ENCODE data around the gene ENTPD8.

ENTPD8 gene

DNA sequence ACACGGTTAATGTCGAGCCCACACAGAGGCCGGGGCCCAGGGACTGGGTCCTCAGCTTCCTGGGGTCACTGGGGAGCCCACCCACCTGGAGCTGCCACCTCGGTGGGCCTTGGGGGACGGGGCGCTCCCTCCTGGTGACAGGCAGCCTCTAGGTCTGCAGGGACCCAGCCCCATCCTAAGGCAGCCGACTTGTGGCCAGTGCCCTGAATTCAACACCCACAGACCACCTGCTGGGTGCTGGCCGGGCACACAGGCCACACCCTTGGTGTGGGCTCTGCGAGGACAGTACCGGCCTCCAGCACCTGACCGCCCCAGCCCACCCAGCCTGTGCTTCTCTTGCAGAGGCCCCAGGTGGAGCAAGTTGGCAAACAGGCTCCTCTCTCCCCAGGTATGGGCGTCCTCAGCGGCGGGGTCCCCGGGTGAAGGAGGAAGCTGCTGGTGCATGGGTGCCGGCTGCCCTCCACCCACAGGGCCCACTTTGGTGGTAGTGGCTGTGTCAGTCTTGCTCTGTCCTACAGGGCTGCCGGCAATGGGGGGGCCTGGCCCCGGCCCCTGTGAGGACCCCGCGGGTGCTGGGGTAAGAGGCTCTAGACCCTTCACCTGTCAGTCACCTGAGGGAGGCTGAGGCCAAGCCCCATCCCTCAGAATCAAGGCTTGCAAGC, 8.3 kb downstream of the ENTPD8 start:
- Histone ChIP-seq H3K27me3 (ENCODE audit: insufficient read depth, insufficient read length) (no peaks in the 10 kb centered on the region), H3K9me3 (ENCODE audit: insufficient read depth, low read length) (no peaks in the 10 kb centered on the region), H3K4me3 (ENCODE audit: insufficient read length, low read depth) (no peak overlapping the region), H3K36me3 (ENCODE audit: insufficient read depth, insufficient read length, low read length) (no peaks in the 10 kb centered on the region), H3K4me1 (ENCODE audit: insufficient read depth, insufficient read length) (peaks cover 6% of the 10 kb centered on the region), H3K9ac (ENCODE audit: insufficient read length, low read depth) (no peak overlapping the region)
- no peak for DNase-seq (ENCODE audit: low read depth, low spot score)
- no peak for TF ChIP-seq YY1 (IDR thresholded peaks at IDR 0.05; ENCODE audit: insufficient read depth, insufficient read length)
- no peak for TF ChIP-seq ZNF274 (IDR thresholded peaks at IDR 0.05; ENCODE audit: low read depth, low read length)
- TF ChIP-seq SUZ12 (IDR thresholded peaks at IDR 0.05; ENCODE audit: extremely low read depth, insufficient read depth, insufficient read length): no peak

DNA sequence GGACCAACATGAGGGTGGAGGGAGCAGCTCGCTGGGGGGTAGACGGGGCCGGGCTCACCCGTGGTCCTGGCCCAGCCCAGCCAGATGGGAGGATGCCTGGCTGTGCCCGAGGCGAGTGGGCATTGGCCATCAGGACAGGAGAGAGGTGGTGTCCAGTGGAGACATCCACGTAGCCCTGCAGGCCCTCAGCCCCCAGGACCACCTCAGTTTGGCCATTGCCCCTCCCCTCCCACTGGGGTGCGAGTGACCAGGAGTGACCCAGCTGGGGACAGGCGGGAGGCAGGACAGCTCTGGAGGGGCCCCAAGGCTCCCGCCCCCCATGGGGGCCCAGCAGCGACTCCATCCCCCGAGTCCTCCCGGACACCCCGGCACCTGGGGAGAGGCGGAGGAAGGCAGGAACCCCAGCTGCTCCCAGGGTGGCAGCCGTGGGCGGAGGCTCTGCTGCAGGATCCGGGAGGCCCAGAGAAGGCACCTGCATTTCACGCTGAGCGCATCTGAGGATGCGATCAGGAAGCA, 9.7 kb downstream of the ENTPD8 start:
- no peak overlapping the region for H3K4me3 ChIP-seq (ENCODE audit: insufficient read length, low read depth)
- H3K9me3 ChIP-seq (ENCODE audit: insufficient read depth, low read length): no peaks in the 10 kb centered on the region
- no peaks in the 10 kb centered on the region for H3K36me3 ChIP-seq (ENCODE audit: insufficient read depth, insufficient read length, low read length)
- H3K4me1 ChIP-seq (ENCODE audit: insufficient read depth, insufficient read length): peaks cover 8% of the 10 kb centered on the region
- no peaks in the 10 kb centered on the region for H3K27me3 ChIP-seq (ENCODE audit: insufficient read depth, insufficient read length)
- DNase-seq (ENCODE audit: low read depth, low spot score): no peak
- TF ChIP-seq SUZ12 (IDR thresholded peaks at IDR 0.05; ENCODE audit: extremely low read depth, insufficient read depth, insufficient read length): no peak
- TF ChIP-seq ZNF274 (IDR thresholded peaks at IDR 0.05; ENCODE audit: low read depth, low read length): no peak
- TF ChIP-seq YY1 (IDR thresholded peaks at IDR 0.05; ENCODE audit: insufficient read depth, insufficient read length): no peak
- no peak overlapping the region for H3K9ac ChIP-seq (ENCODE audit: insufficient read length, low read depth)

GRCh38 chr9:137430723-137431415, 10.3 kb downstream of the ENTPD8 start:
- Histone ChIP-seq H3K4me3 (ENCODE audit: insufficient read length, low read depth) (no peak overlapping the region), H3K9ac (ENCODE audit: insufficient read length, low read depth) (no peak overlapping the region), H3K27me3 (ENCODE audit: insufficient read depth, insufficient read length) (no peaks in the 10 kb centered on the region), H3K4me1 (ENCODE audit: insufficient read depth, insufficient read length) (peaks cover 10% of the 10 kb centered on the region), H3K36me3 (ENCODE audit: insufficient read depth, insufficient read length, low read length) (no peaks in the 10 kb centered on the region), H3K9me3 (ENCODE audit: insufficient read depth, low read length) (no peaks in the 10 kb centered on the region)
- TF ChIP-seq YY1 (IDR thresholded peaks at IDR 0.05; ENCODE audit: insufficient read depth, insufficient read length): no peak
- no peak for TF ChIP-seq SUZ12 (IDR thresholded peaks at IDR 0.05; ENCODE audit: extremely low read depth, insufficient read depth, insufficient read length)
- TF ChIP-seq ZNF274 (IDR thresholded peaks at IDR 0.05; ENCODE audit: low read depth, low read length): no peak
- DNase-seq (ENCODE audit: low read depth, low spot score): no peak

GRCh38 chr9:137429974-137430722, 11.0 kb downstream of the ENTPD8 start:
- Histone ChIP-seq H3K27me3 (ENCODE audit: insufficient read depth, insufficient read length) (no peaks in the 10 kb centered on the region), H3K4me3 (ENCODE audit: insufficient read length, low read depth) (no peak overlapping the region), H3K9ac (ENCODE audit: insufficient read length, low read depth) (no peak overlapping the region), H3K4me1 (ENCODE audit: insufficient read depth, insufficient read length) (peaks cover 9% of the 10 kb centered on the region), H3K36me3 (ENCODE audit: insufficient read depth, insufficient read length, low read length) (no peaks in the 10 kb centered on the region), H3K9me3 (ENCODE audit: insufficient read depth, low read length) (no peaks in the 10 kb centered on the region)
- no peak for DNase-seq (ENCODE audit: low read depth, low spot score)
- TF ChIP-seq SUZ12 (IDR thresholded peaks at IDR 0.05; ENCODE audit: extremely low read depth, insufficient read depth, insufficient read length) (no peak), ZNF274 (IDR thresholded peaks at IDR 0.05; ENCODE audit: low read depth, low read length) (no peak), YY1 (IDR thresholded peaks at IDR 0.05; ENCODE audit: insufficient read depth, insufficient read length) (no peak)

- Histone ChIP-seq H3K9me3 (ENCODE audit: insufficient read depth, low read length) (no peaks in the 10 kb centered on the region), H3K36me3 (ENCODE audit: insufficient read depth, insufficient read length, low read length) (no peaks in the 10 kb centered on the region), H3K27me3 (ENCODE audit: insufficient read depth, insufficient read length) (peaks cover 5% of the 10 kb centered on the region), H3K9ac (ENCODE audit: insufficient read length, low read depth) (peak overlapping the region; percentile 50), H3K4me3 (ENCODE audit: insufficient read length, low read depth) (no peak overlapping the region), H3K4me1 (ENCODE audit: insufficient read depth, insufficient read length) (peaks cover 9% of the 10 kb centered on the region)
- no peak for DNase-seq (ENCODE audit: low read depth, low spot score)
- TF ChIP-seq YY1 (IDR thresholded peaks at IDR 0.05; ENCODE audit: insufficient read depth, insufficient read length): no peak
- TF ChIP-seq SUZ12 (IDR thresholded peaks at IDR 0.05; ENCODE audit: extremely low read depth, insufficient read depth, insufficient read length): no peak
- no peak for TF ChIP-seq ZNF274 (IDR thresholded peaks at IDR 0.05; ENCODE audit: low read depth, low read length)
Observed at GRCh38 chr9:137429546-137429890, 11.6 kb downstream of the ENTPD8 start.

DNA sequence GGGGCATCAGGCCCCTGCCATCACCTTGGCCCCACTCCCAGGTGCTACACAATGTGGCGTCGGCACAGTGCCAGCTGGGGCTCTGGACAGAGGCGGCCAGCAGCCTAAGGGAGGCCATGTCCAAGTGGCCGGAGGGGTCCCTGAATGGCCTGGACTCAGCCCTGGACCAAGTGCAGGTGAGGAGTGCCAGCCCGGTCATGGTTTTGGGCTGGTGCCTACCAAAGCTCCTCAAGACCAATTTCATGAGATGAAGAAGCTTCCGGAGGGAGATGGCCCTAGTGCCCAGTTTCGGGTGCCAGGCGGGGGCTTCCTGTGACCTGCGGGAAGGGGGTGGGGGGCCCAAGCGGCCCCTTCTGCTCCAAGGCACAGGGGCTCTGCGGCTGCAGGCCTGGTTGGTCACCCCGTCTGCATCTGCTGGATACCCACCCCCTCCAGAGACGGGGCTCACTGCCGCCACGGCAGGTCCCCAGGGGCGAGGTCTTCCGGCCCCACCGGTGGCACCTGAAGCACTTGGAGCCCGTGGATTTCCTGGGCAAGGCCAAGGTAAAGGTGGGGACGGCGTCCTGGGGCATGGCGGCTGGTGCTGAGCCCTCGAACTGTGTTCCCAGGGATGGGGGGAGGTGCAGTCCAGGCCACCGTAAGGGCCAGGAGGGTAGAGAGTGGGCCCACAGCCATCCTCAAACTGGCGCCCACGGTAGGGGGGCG, 12.2 kb downstream of the ENTPD8 start:
- no peak for DNase-seq (ENCODE audit: low read depth, low spot score)
- TF ChIP-seq ZNF274 (IDR thresholded peaks at IDR 0.05; ENCODE audit: low read depth, low read length): no peak
- no peak for TF ChIP-seq SUZ12 (IDR thresholded peaks at IDR 0.05; ENCODE audit: extremely low read depth, insufficient read depth, insufficient read length)
- no peak for TF ChIP-seq YY1 (IDR thresholded peaks at IDR 0.05; ENCODE audit: insufficient read depth, insufficient read length)
- no peak overlapping the region for H3K4me3 ChIP-seq (ENCODE audit: insufficient read length, low read depth)
- H3K4me1 ChIP-seq (ENCODE audit: insufficient read depth, insufficient read length): peaks cover 12% of the 10 kb centered on the region
- H3K9ac ChIP-seq (ENCODE audit: insufficient read length, low read depth): peak overlapping the region; percentile 50
- peaks cover 10% of the 10 kb centered on the region for H3K27me3 ChIP-seq (ENCODE audit: insufficient read depth, insufficient read length)
- H3K36me3 ChIP-seq (ENCODE audit: insufficient read depth, insufficient read length, low read length): no peaks in the 10 kb centered on the region
- H3K9me3 ChIP-seq (ENCODE audit: insufficient read depth, low read length): no peaks in the 10 kb centered on the region
